GM23338 (cell line): ENCODE results near the gene OAT.

Experiments
- CREB1 ChIP-seq: fragments of 250-450 bp; sonication (Bioruptor Pico); IDR thresholded peaks from 2 replicates; pipeline ENCODE4 v1.5.0; 2020; ENCODE audit warnings: low read depth, mild to moderate bottlenecking, moderate library complexity
- CTCF ChIP-seq, 2 experiments: fragments of 200-600 bp in 1 of 2; sonication (generic) in 1 of 2; conservative IDR thresholded peaks; 2 replicates each; pipeline versions ENCODE4 v1.5.1 to v1.6.1; 2016 to 2017; ENCODE audit warnings: antibody characterized with exemption in 2 of 2, low read depth in 2 of 2, mild to moderate bottlenecking in 2 of 2, moderate library complexity in 1 of 2
- ETS1 ChIP-seq: IDR thresholded peaks from 2 replicates; pipeline ENCODE4 v1.6.1; 2016; ENCODE audit warnings: antibody characterized with exemption
- EZH2 ChIP-seq: fragments of 200-600 bp; sonication (generic); IDR thresholded peaks from one replicate; pipeline ENCODE4 v1.8.0; 2017; ENCODE audit warnings: antibody characterized with exemption, mild to moderate bottlenecking, low read depth; ENCODE audit not compliant: unreplicated experiment
- EZH2phosphoT487 ChIP-seq: fragments of 200-600 bp; sonication (generic); IDR thresholded peaks from one replicate; pipeline ENCODE4 v1.8.1; 2018; ENCODE audit warnings: antibody characterized with exemption; ENCODE audit not compliant: unreplicated experiment
- JUNB ChIP-seq: IDR thresholded peaks from one replicate; pipeline ENCODE4 v1.6.1; 2016; ENCODE audit warnings: antibody characterized with exemption; ENCODE audit not compliant: unreplicated experiment
- NANOG ChIP-seq: IDR thresholded peaks from 2 replicates; pipeline ENCODE4 v1.6.1; 2016; ENCODE audit warnings: antibody characterized with exemption, borderline replicate concordance
- POLR2AphosphoS5 ChIP-seq: IDR thresholded peaks from 2 replicates; pipeline ENCODE4 v1.6.1; 2016; ENCODE audit warnings: antibody characterized with exemption, low read depth
- REST ChIP-seq: IDR thresholded peaks from one replicate; pipeline ENCODE4 v1.6.1; 2018; ENCODE audit warnings: antibody characterized with exemption; ENCODE audit not compliant: unreplicated experiment
- ZNF331 ChIP-seq: fragments of 250-450 bp; sonication (Bioruptor Pico); IDR thresholded peaks from 2 replicates; pipeline ENCODE4 v1.5.0; 2020; ENCODE audit warnings: low read depth, mild to moderate bottlenecking, moderate library complexity

GRCh38 chr10:124419635-124420034 lies 912 bp upstream of the OAT start:
- TF ChIP-seq POLR2AphosphoS5 = no peak
- TF ChIP-seq REST = no peak
- TF ChIP-seq CTCF (conservative IDR thresholded peaks at IDR 0.05; ENCODE audit: low read depth in 2 of 2) = no peak
- no peak for TF ChIP-seq EZH2phosphoT487
- no peak for TF ChIP-seq EZH2
- no peak for TF ChIP-seq JUNB
- no peak for TF ChIP-seq NANOG
- no peak for TF ChIP-seq CREB1 (CRISPR knock-in tag)
- TF ChIP-seq ZNF331 = no peak
- TF ChIP-seq ETS1 = no peak
